HG02840 (cell line): ENCODE results near the gene MAN2C1.
A peak's percentile ranks its signal among the peaks of the same experiment; 100 is the strongest.
"Not testable (repeated sequence)": the region's sequence is repeated elsewhere in the genome, so short reads cannot be mapped to it uniquely, and the experiment has no call there.

Experiments used
- ATAC-seq: cut with Tn5 transposase; IDR thresholded peaks from one replicate; pipeline ENCODE4 v1.9.1; 2021; ENCODE audit warnings: mild to moderate bottlenecking, moderate library complexity, moderate number of reproducible peaks; ENCODE audit not compliant: unreplicated experiment, low FRiP score

MAN2C1 gene

GRCh38 chr15:75367913-75368688 is at the start of gene MAN2C1:
MAN2C1 (minus strand) TSS chr15:75368607; CDS start chr15:75368583, 24 bp downstream.
- peak; percentile 86 for ATAC-seq

- ATAC-seq: no peak
Observed at GRCh38 chr15:75416584-75416983, 48.2 kb upstream of the MAN2C1 start.

- no peak for ATAC-seq
Observed at GRCh38 chr15:75410196-75410595, 41.8 kb upstream of the MAN2C1 start.

- ATAC-seq: no peak
Observed at GRCh38 chr15:75407083-75407482, 38.7 kb upstream of the MAN2C1 start.

- no peak for ATAC-seq
Observed at GRCh38 chr15:75403892-75404291, 35.5 kb upstream of the MAN2C1 start.

GRCh38 chr15:75397494-75397893 is 29.1 kb upstream of the MAN2C1 start:
- no peak for ATAC-seq

- no peak for ATAC-seq
Observed at GRCh38 chr15:75389791-75390382, 21.5 kb upstream of the MAN2C1 start.

- ATAC-seq: not testable (repeated sequence)
Observed at GRCh38 chr15:75383986-75384385, 15.6 kb upstream of the MAN2C1 start.

GRCh38 chr15:75380773-75381172 is 12.4 kb upstream of the MAN2C1 start:
- no peak for ATAC-seq

GRCh38 chr15:75371901-75372688 is 3.7 kb upstream of the MAN2C1 start:
- ATAC-seq: no peak

GRCh38 chr15:75371486-75371885 is 3.1 kb upstream of the MAN2C1 start:
- ATAC-seq: no peak

- ATAC-seq: no peak
Observed at GRCh38 chr15:75369897-75370581, 1.6 kb upstream of the MAN2C1 start.

- ATAC-seq: no peak
Observed at GRCh38 chr15:75368689-75369239, 357 bp upstream of the MAN2C1 start.

- no peak for ATAC-seq
Observed at GRCh38 chr15:75367406-75367912, 948 bp downstream of the MAN2C1 start.

- ATAC-seq: no peak
Observed at GRCh38 chr15:75367006-75367405, 1.4 kb downstream of the MAN2C1 start.

- ATAC-seq: no peak
Observed at GRCh38 chr15:75366163-75366562, 2.2 kb downstream of the MAN2C1 start.

GRCh38 chr15:75364881-75365280 is 3.5 kb downstream of the MAN2C1 start:
- ATAC-seq: no peak

- ATAC-seq: no peak
Observed at GRCh38 chr15:75363786-75364185, 4.6 kb downstream of the MAN2C1 start.

GRCh38 chr15:75362642-75363249 is 5.7 kb downstream of the MAN2C1 start:
- ATAC-seq: no peak
